Smooth muscle cell of the umbilical artery (primary cell): ENCODE results near the gene RPS5. TPM values are rescaled to one million over a fixed set of nuclear protein-coding genes. Genes with fewer than 3 reads are reported as not detected.

Experiments
- total RNA-seq: library from RNA; depleted of rRNA; stranded (reverse); fragments of >200 nt; gene quantifications from 2 replicates; pipeline ENCODE4 v1.2.3, GENCODE V29; 2014

The RPS5 gene
- total RNA-seq, result 858 and 2,100 TPM in 2 replicates

GRCh38 chr19:58386576-58387337, at the start of gene RPS5:
TSS of gene RPS5 (plus strand) at chr19:58387269. CDS start at chr19:58388138, 869 bp downstream.

GRCh38 chr19:58352760-58353671, 34.1 kb upstream of the RPS5 start, which contains the start of gene A1BG:
TSS of gene A1BG (minus strand) at chr19:58353492. CDS start at chr19:58353437, 55 bp downstream.

GRCh38 chr19:58362272-58362994, 24.6 kb upstream of the RPS5 start, which contains the start of gene ZNF497:
TSS of gene ZNF497 (minus strand) at chr19:58362751. CDS start at chr19:58357635, 5,116 bp downstream.

GRCh38 chr19:58380662-58381459, 6.2 kb upstream of the RPS5 start, which contains the start of gene ZNF837:
TSS of gene ZNF837 (minus strand) at chr19:58381030. CDS start at chr19:58369332, 11,698 bp downstream.

GRCh38 chr19:58395220-58395978, 8.3 kb downstream of the RPS5 start, which contains the start of gene RNF225:
TSS of gene RNF225 (plus strand) at chr19:58395656. CDS start at chr19:58396090, 434 bp downstream.

GRCh38 chr19:58408152-58409009, 21.3 kb downstream of the RPS5 start, which contains the start of gene ZNF584:
TSS of gene ZNF584 (plus strand) at chr19:58408649. CDS start at chr19:58409148, 499 bp downstream.

GRCh38 chr19:58439576-58440554, 52.8 kb downstream of the RPS5 start, which contains the start of gene ZNF132:
TSS of gene ZNF132 (minus strand) at chr19:58440153. CDS start at chr19:58439821, 332 bp downstream.

Other genes starting within 250 kb of the RPS5 start
- gene ZNF329, start 236.5 kb upstream of the RPS5 start, total RNA-seq, result 13.4 and 17.0 TPM in 2 replicates
- 11.0 and 23.3 TPM in 2 replicates for gene ZNF274, start 204.2 kb upstream of the RPS5 start, total RNA-seq
- gene ZNF544, start 158.4 kb upstream of the RPS5 start, total RNA-seq, result 40.0 and 45.7 TPM in 2 replicates
- gene ZNF8, start 108.3 kb upstream of the RPS5 start, total RNA-seq, result 4.2 and 6.8 TPM in 2 replicates
- 26.5 and 35.3 TPM in 2 replicates for gene ERVK3-1, start 81.9 kb upstream of the RPS5 start, total RNA-seq
- gene ZSCAN22, start 60.3 kb upstream of the RPS5 start, total RNA-seq, result 2.7 and 3.5 TPM in 2 replicates
- 9.7 and 24.9 TPM in 2 replicates for gene A1BG, start 33.8 kb upstream of the RPS5 start, total RNA-seq
- gene ZNF497, start 24.5 kb upstream of the RPS5 start, total RNA-seq, result 0.89 and 0.92 TPM in 2 replicates
- 1.5 and 1.9 TPM in 2 replicates for gene ZNF837, start 6.2 kb upstream of the RPS5 start, total RNA-seq
- gene RNF225, start 8.4 kb downstream of the RPS5 start, total RNA-seq, result not detected in 2 replicates
- 16.6 and 18.9 TPM in 2 replicates for gene ZNF584, start 21.4 kb downstream of the RPS5 start, total RNA-seq
- 8.0 and 11.6 TPM in 2 replicates for gene ZNF132, start 52.9 kb downstream of the RPS5 start, total RNA-seq
- gene ZNF324B, start 64.4 kb downstream of the RPS5 start, total RNA-seq, result 10.3 and 10.4 TPM in 2 replicates
- 13.7 and 14.8 TPM in 2 replicates for gene ZNF324, start 79.8 kb downstream of the RPS5 start, total RNA-seq
- 6.5 and 9.5 TPM in 2 replicates for gene ZNF446, start 89.1 kb downstream of the RPS5 start, total RNA-seq
- gene SLC27A5, start 124.7 kb downstream of the RPS5 start, total RNA-seq, result 2.1 and 2.6 TPM in 2 replicates
- gene ZBTB45, start 132.5 kb downstream of the RPS5 start, total RNA-seq, result 4.8 and 8.5 TPM in 2 replicates
- 190 and 313 TPM in 2 replicates for gene TRIM28, start 156.8 kb downstream of the RPS5 start, total RNA-seq
- gene CHMP2A, start 167.8 kb downstream of the RPS5 start, total RNA-seq, result 68.1 and 103 TPM in 2 replicates
- gene UBE2M, start 171.3 kb downstream of the RPS5 start, total RNA-seq, result 52.2 and 63.2 TPM in 2 replicates
- gene MZF1, start 186.1 kb downstream of the RPS5 start, total RNA-seq, result 19.0 and 22.0 TPM in 2 replicates